Lower leg skin (tissue), 3 donors: Measurements from ENCODE around the gene LTBP3.

Source experiments
- POLR2A ChIP-seq, 2 donors: fragments of 450-650 bp; IDR thresholded peaks; one replicate each; pipeline ENCODE4 v1.6.1; 2016 to 2017; ENCODE audit warnings: antibody characterized with exemption in 2 of 2, mild to moderate bottlenecking in 1 of 2, moderate library complexity in 1 of 2
- TF ChIP-seq, protein P1 (sequence below), 3 donors: fragments of 450-650 bp; IDR thresholded peaks; one replicate each; pipeline ENCODE4 v1.5.1; 2016; ENCODE audit warnings: antibody characterized with exemption in 3 of 3, mild to moderate bottlenecking in 3 of 3, moderate library complexity in 2 of 3

DNA sequence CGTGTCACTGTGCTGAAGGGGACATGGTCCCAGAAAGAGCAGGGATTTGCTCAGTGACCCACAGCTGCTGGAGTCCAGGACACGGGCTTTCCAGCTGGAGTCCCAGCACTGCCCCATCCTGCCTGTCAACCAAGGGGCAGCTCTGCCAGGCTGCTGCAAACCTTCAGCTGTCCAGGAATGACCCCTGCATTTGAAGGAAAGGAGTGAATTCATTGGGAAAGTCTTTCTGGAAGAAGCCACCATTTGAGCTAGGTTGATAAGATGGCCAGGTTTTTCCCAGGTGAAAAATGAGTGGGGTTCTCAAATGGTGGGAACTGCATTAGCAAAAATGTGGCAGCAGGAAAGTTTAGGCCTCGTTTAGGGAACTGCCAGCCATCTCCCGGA is 28.1 kb upstream of the LTBP3 start:
- no peak for TF ChIP-seq POLR2A (IDR thresholded peaks at IDR 0.05)
- TF ChIP-seq, protein P1, sequence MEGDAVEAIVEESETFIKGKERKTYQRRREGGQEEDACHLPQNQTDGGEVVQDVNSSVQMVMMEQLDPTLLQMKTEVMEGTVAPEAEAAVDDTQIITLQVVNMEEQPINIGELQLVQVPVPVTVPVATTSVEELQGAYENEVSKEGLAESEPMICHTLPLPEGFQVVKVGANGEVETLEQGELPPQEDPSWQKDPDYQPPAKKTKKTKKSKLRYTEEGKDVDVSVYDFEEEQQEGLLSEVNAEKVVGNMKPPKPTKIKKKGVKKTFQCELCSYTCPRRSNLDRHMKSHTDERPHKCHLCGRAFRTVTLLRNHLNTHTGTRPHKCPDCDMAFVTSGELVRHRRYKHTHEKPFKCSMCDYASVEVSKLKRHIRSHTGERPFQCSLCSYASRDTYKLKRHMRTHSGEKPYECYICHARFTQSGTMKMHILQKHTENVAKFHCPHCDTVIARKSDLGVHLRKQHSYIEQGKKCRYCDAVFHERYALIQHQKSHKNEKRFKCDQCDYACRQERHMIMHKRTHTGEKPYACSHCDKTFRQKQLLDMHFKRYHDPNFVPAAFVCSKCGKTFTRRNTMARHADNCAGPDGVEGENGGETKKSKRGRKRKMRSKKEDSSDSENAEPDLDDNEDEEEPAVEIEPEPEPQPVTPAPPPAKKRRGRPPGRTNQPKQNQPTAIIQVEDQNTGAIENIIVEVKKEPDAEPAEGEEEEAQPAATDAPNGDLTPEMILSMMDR (IDR thresholded peaks at IDR 0.05), result no peak
